Measurements from ENCODE around the gene AP1G2.

The AP1G2 gene

DNA sequence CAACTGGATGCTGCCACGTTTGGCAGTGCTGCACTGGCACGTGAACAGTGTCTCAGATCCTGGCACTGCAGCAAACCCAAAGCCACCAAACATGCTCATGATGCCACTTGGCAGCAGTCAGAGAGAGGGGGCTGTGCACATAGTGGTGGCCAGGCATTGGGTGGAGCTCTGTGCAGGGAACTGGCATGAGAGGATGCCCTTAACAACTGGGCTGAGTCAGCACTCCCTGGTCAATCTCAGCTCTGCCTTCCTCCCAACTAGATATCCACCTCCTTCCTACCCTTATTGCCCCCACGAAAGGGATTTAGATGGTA lies 53.0 kb downstream of the AP1G2 start:
- peak; percentile 56 for DNase-seq (ENCODE audit: low spot score)

DNA sequence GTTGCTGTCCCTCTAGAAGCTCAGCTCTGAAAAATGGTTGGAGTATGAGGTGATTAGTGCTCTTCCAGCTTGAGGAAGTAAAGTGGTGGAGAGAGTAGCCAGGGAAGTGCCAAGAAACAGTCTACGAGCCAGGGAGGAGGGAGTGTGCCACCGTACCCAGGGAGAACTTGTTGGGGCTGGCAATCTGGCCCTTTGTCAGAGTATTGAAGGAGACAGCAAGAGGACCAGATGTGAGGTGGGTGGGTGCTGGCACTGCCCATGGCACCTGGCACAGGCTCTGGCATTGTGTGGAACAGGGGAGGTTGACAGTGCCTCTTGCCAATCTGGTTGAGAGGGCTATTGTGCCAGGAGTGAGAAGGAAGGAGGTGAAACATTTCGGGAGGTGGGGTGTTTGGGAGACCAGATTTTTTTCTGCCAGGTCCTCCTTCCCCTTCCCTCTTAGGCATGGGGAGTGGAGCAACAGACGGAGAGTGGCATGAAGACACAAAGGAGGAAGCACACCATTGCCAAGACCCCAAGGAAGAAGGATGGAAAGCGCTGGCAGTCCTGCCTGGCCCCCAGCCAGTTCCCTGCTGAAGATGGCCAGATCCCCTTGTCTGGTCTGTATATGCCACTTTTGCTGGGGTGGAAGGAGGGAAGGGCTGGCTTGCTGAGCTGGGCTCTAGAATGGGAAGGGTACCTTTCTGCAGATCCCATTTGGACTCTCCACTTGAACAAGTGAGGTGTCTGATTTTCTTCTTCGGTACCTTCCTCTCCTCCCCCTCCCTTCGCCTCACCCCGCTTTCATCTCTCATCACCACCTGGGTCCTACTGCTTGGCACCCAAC lies 53.6 kb downstream of the AP1G2 start:
- peak; percentile 65 for DNase-seq (ENCODE audit: low spot score)

DNA sequence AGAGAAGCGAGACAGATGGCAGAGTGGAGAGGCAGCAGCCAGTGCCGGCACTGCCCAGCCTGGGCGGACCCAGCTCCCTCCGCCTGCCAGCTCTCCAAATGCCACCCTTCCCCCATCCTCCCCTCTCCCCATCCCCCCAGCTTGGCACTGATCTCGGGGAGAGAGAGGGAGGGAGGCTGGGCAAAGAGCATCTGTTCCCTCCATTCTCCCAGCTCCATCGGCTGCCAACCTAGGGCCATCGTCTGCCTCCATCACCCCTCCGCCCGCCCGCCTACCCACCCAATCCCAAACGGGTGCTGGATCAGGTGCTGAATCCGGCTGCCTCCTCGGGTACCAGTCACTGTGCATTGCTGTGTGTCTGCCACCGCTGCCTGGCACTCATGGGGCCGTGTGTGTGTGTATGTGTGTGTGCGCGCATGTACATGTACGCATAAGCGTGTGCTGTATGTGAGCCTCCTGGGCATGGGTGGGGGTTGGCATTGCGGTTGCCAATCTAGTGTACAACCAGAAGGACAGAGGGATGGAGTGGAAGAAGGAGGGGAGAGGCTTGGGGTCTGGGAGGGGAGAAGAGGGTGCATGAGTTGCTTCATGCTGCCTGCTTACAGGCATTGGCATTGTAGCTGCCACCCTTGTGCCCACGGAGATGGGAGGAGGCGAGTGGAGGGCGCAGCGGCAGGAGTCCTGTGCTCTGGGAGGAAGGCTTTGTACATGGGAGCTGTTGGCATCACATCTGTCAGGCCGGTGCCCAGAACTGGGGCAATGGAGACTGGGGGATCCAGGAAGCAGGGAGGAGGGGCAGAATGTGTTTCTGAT lies 54.4 kb downstream of the AP1G2 start:
- peak; percentile 93 for DNase-seq (ENCODE audit: low spot score)

DNA sequence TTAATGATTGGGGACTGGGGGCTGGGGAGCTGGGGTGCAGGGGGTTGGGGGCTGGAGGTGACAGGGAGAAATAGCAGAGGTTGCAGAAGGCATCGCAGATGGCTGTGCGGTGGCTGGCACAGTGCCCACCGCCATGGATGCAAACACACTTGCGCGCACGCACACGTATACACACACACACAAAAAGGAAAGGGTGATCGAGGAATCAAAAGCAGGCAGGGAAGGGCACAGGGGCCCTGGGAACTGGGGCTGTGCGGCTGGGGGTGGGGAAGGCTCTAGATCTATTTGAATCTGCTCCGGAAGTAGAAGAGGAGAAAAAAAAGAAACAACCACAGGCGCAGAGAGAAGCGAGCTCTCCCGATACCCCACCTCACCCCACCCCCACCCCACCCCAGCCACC lies 55.4 kb downstream of the AP1G2 start:
- DNase-seq (ENCODE audit: low spot score) = peak; percentile 41
